Measurements from ENCODE around the gene STRADB. TPM values are rescaled to one million over a fixed set of nuclear protein-coding genes. Genes with fewer than 3 reads are reported as not detected.

The STRADB gene, protein sequence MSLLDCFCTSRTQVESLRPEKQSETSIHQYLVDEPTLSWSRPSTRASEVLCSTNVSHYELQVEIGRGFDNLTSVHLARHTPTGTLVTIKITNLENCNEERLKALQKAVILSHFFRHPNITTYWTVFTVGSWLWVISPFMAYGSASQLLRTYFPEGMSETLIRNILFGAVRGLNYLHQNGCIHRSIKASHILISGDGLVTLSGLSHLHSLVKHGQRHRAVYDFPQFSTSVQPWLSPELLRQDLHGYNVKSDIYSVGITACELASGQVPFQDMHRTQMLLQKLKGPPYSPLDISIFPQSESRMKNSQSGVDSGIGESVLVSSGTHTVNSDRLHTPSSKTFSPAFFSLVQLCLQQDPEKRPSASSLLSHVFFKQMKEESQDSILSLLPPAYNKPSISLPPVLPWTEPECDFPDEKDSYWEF
- 40.5 and 48.4 TPM in 2 replicates for total RNA-seq (2021)
- long read RNA-seq, transcript STRADB-201 (12 exons, 2,293 nt), result major isoform, 261 of 347 reads
- long read RNA-seq, partial matches to known transcripts, result 14 of 347 reads
- long read RNA-seq, other reads (novel, unspliced or antisense), result 72 of 347 reads

DNA sequence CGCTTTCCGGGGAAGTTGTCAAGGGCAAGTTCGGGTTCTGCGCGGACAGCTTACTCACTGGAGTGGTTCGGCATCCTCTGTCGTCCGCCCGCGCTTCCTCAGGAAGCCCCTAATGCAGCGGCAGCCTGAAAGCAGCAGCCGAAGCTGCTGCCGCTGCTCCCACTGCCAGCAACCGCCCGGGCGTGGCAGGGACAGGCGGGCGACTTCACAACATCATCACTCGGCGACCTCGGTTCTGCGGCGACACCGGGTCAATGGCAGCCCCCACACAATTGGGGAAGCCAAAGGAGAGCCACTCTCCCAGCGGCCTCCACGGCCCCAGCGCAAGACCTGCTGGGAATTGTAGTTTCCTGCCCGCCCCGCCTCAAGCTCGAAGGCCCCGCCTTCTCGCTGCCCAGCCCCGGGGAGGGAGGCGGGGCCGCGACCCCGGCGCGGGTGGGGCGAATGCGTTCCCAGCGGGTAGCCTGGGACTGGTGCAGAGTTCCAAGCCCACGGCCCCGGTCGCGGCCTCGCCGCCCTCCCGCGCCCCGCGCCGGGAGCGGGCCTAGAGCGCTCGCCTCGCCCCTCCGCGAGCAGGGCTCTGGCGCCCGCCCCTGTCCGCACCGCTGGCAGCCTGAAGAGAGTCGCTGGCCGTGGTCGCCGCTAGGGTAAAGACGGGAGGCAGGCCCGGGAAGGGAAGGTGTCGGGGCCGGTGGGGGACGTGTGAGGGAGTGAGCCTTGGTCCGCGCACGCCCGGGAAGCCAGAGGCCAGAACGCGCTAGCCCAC lies at the start of gene STRADB, which contains the start of gene TRAK2:
Gene STRADB, plus strand, starts transcription at position 449 of the 766 bp plus-strand sequence. CDS start 3,101 bp downstream, outside the sequence.
Gene TRAK2, minus strand, starts transcription at position 167 of the 766 bp plus-strand sequence. CDS start 30,951 bp downstream, outside the sequence.
- no peaks in the 10 kb centered on the region for H3K79me1 ChIP-seq (ENCODE audit: insufficient read depth, low read depth, low read length, poor library complexity, severe bottlenecking)
- H4K91ac ChIP-seq (ENCODE audit: insufficient read length, low read depth, low read length), result no peak within 1 kb of the TSS
- H4K5ac ChIP-seq (ENCODE audit: insufficient read length, low read depth, low read length), result no peak within 1 kb of the TSS
- WGBS (ENCODE audit: extremely low coverage, insufficient read length, low lambda C conversion rate), result no CpG with 5 or more reads among the region's 78 CpGs
- no peak within 1 kb of the TSS for H2BK20ac ChIP-seq (ENCODE audit: low read depth, low read length, poor library complexity, severe bottlenecking)
- H3K27ac ChIP-seq (ENCODE audit: insufficient read length, low read depth, low read length), result no peak within 1 kb of the TSS
- no peaks in the 10 kb centered on the region; the same call in none of the 2 replicates for H3K27me3 Mint-ChIP-seq (ENCODE audit: low read depth)
- no peak within 1 kb of the TSS for H3K56ac ChIP-seq (ENCODE audit: insufficient read length, low read depth, low read length)
- H3K9ac ChIP-seq (ENCODE audit: extremely low read depth, insufficient read length, low read length), result peak within 1 kb of the TSS; percentile 82
- H3K4me3 Mint-ChIP-seq, result peak within 1 kb of the TSS; percentile 93 to 96
- peak within 1 kb of the TSS; percentile 86 for H3K14ac ChIP-seq (ENCODE audit: insufficient read depth, low read length)
- H4K8ac ChIP-seq (replicated peaks; ENCODE audit: insufficient read length, low read depth, low read length), result no peak within 1 kb of the TSS
- no peak within 1 kb of the TSS for H2BK5ac ChIP-seq (ENCODE audit: insufficient read length, low read length)
- peaks cover 7% of the 10 kb centered on the region for H3K23me2 ChIP-seq (ENCODE audit: insufficient read length, low read depth, low read length, poor library complexity, severe bottlenecking)
- peak within 1 kb of the TSS; percentile 78 for H2AFZ ChIP-seq (ENCODE audit: low read length)
- no peak within 1 kb of the TSS; the same call in 1 of the 2 replicates for H2BK15ac ChIP-seq (ENCODE audit: low read depth, low read length)
- no peak within 1 kb of the TSS for H3K23ac ChIP-seq (ENCODE audit: insufficient read length, low read depth, low read length)
- no peak within 1 kb of the TSS for H3K4ac ChIP-seq (ENCODE audit: low read depth, low read length)
- no peak within 1 kb of the TSS for H2BK12ac ChIP-seq (ENCODE audit: insufficient read length, low read depth, low read length)
- H3K27ac Mint-ChIP-seq, result peak within 1 kb of the TSS; percentile 85 to 94 (median 93)
- H3K79me2 ChIP-seq (ENCODE audit: insufficient read depth, low read length), result no peaks in the 10 kb centered on the region
- H3K27me3 ChIP-seq (ENCODE audit: insufficient read depth, low read length), result no peaks in the 10 kb centered on the region
- no peaks in the 10 kb centered on the region for H3K9me3 Mint-ChIP-seq
- no peak within 1 kb of the TSS for H3T11ph ChIP-seq (ENCODE audit: low read length)
- 0 out of 7 replicates have a peak, but pooled peaks cover 0 to 2% (median 0%) of the 10 kb centered on the region in 3 experiments for H3K36me3 Mint-ChIP-seq (ENCODE audit: insufficient read depth in 1 of 3, low read depth in 3 of 3)
- H3K18ac ChIP-seq (ENCODE audit: insufficient read length, low read depth, low read length), result peak within 1 kb of the TSS; percentile 67
- H2AK5ac ChIP-seq (ENCODE audit: insufficient read length, low read length), result no peak within 1 kb of the TSS
- peak within 1 kb of the TSS; percentile 99 for H3K4me2 ChIP-seq (ENCODE audit: insufficient read depth, insufficient read length, low read length)
- TF ChIP-seq, protein P1, sequence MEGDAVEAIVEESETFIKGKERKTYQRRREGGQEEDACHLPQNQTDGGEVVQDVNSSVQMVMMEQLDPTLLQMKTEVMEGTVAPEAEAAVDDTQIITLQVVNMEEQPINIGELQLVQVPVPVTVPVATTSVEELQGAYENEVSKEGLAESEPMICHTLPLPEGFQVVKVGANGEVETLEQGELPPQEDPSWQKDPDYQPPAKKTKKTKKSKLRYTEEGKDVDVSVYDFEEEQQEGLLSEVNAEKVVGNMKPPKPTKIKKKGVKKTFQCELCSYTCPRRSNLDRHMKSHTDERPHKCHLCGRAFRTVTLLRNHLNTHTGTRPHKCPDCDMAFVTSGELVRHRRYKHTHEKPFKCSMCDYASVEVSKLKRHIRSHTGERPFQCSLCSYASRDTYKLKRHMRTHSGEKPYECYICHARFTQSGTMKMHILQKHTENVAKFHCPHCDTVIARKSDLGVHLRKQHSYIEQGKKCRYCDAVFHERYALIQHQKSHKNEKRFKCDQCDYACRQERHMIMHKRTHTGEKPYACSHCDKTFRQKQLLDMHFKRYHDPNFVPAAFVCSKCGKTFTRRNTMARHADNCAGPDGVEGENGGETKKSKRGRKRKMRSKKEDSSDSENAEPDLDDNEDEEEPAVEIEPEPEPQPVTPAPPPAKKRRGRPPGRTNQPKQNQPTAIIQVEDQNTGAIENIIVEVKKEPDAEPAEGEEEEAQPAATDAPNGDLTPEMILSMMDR (conservative IDR thresholded peaks at IDR 0.05), result peak; percentile 53
- no peak within 1 kb of the TSS for H2BK120ac ChIP-seq (ENCODE audit: low read depth, low read length, poor library complexity, severe bottlenecking)
- no peaks in the 10 kb centered on the region for H3K9me3 ChIP-seq (ENCODE audit: control insufficient read depth, low read depth, low read length)
- H3K4me1 Mint-ChIP-seq, result peaks cover 6 to 16% of the 10 kb centered on the region in 2 experiments
- no peaks in the 10 kb centered on the region for H4K20me1 ChIP-seq (ENCODE audit: control insufficient read depth, insufficient read depth, insufficient read length)
- no peaks in the 10 kb centered on the region; the same call in 1 of the 2 replicates for H3K4me1 ChIP-seq (ENCODE audit: insufficient read depth, low read length)
- DNase-seq, result peak; percentile 97

Data from H9 (cell line).